Measurements from ENCODE around the gene C1QTNF1.

Gene C1QTNF1

GRCh38 chr17:79083191-79083971, 59.4 kb downstream of the C1QTNF1 start:
- Histone ChIP-seq H4K8ac (ENCODE audit: low read depth, low read length) (no peak overlapping the region), H3K79me1 (ENCODE audit: low read length) (no peaks in the 10 kb centered on the region), H3K79me2 (ENCODE audit: control insufficient read depth, insufficient read depth, low read length, poor library complexity) (no peaks in the 10 kb centered on the region), H3K4me3 (ENCODE audit: low read depth, low read length) (no peak overlapping the region), H2AK5ac (ENCODE audit: low read length) (no peak overlapping the region), H3K36me3 (ENCODE audit: control insufficient read depth in 1 of 2, insufficient read depth in 2 of 2, low read length in 2 of 2) (peaks cover 11 to 17% of the 10 kb centered on the region in 2 experiments), H3K9me3 (ENCODE audit: insufficient read depth, low read depth, low read length) (no peaks in the 10 kb centered on the region), H2BK120ac (ENCODE audit: insufficient read depth, low read length, poor library complexity) (no peak overlapping the region), H3K4ac (ENCODE audit: low read depth, low read length) (no peak overlapping the region), H2AFZ (ENCODE audit: insufficient read depth, low read length, poor library complexity) (no peak overlapping the region), H3K4me1 (ENCODE audit: control insufficient read depth in 1 of 2, insufficient read depth in 2 of 2, low read length in 2 of 2) (no peaks in the 10 kb centered on the region), H4K91ac (ENCODE audit: low read depth, low read length) (no peak overlapping the region), H3K9ac (ENCODE audit: low read length) (no peak overlapping the region), H3K27ac (ENCODE audit: low read depth, low read length) (no peak overlapping the region), H2BK5ac (ENCODE audit: low read depth, low read length, poor library complexity) (no peak overlapping the region), H4K12ac (ENCODE audit: low read depth, low read length) (no peak overlapping the region), H3K14ac (ENCODE audit: low read length) (no peak overlapping the region), H3K18ac (ENCODE audit: low read length) (no peak overlapping the region), H3K23ac (ENCODE audit: low read length) (no peak overlapping the region), H3K4me2 (ENCODE audit: low read length) (no peak overlapping the region), H3K27me3 (ENCODE audit: insufficient read depth, low read length) (no peaks in the 10 kb centered on the region), H2BK12ac (ENCODE audit: low read length) (no peak overlapping the region)
- DNase-seq: no peak
- WGBS (ENCODE audit: extremely low coverage, insufficient coverage, insufficient read length): no CpG with 5 or more reads among the region's 28 CpGs

GRCh38 chr17:79084291-79085153, 60.6 kb downstream of the C1QTNF1 start:
- H2BK120ac ChIP-seq (ENCODE audit: insufficient read depth, low read length, poor library complexity): no peak overlapping the region
- no CpG with 5 or more reads among the region's 31 CpGs for WGBS (ENCODE audit: extremely low coverage, insufficient coverage, insufficient read length)

GRCh38 chr17:79085154-79085920, 61.4 kb downstream of the C1QTNF1 start:
- no CpG with 5 or more reads among the region's 30 CpGs for WGBS (ENCODE audit: extremely low coverage, insufficient coverage, insufficient read length)
- H2BK120ac ChIP-seq (ENCODE audit: insufficient read depth, low read length, poor library complexity): no peak overlapping the region
- H3K23ac ChIP-seq (ENCODE audit: low read length): no peak overlapping the region
- no peak overlapping the region for H4K12ac ChIP-seq (ENCODE audit: low read depth, low read length)
- DNase-seq: no peak
- H3K4me1 ChIP-seq (ENCODE audit: control insufficient read depth in 1 of 2, insufficient read depth in 2 of 2, low read length in 2 of 2): no peaks in the 10 kb centered on the region
- no peaks in the 10 kb centered on the region for H3K27me3 ChIP-seq (ENCODE audit: insufficient read depth, low read length)
- no peak overlapping the region for H2BK12ac ChIP-seq (ENCODE audit: low read length)
- no peaks in the 10 kb centered on the region for H3K79me2 ChIP-seq (ENCODE audit: control insufficient read depth, insufficient read depth, low read length, poor library complexity)
- H3K27ac ChIP-seq (ENCODE audit: low read depth, low read length): no peak overlapping the region
- no peak overlapping the region for H2AFZ ChIP-seq (ENCODE audit: insufficient read depth, low read length, poor library complexity)
- H3K36me3 ChIP-seq (ENCODE audit: control insufficient read depth in 1 of 2, insufficient read depth in 2 of 2, low read length in 2 of 2): peaks cover 6 to 13% of the 10 kb centered on the region in 2 experiments
- H3K4me2 ChIP-seq (ENCODE audit: low read length): no peak overlapping the region
- H3K79me1 ChIP-seq (ENCODE audit: low read length): no peaks in the 10 kb centered on the region
- H2BK5ac ChIP-seq (ENCODE audit: low read depth, low read length, poor library complexity): no peak overlapping the region
- H4K8ac ChIP-seq (ENCODE audit: low read depth, low read length): no peak overlapping the region
- H3K14ac ChIP-seq (ENCODE audit: low read length): no peak overlapping the region
- no peaks in the 10 kb centered on the region for H3K9me3 ChIP-seq (ENCODE audit: insufficient read depth, low read depth, low read length)
- H4K91ac ChIP-seq (ENCODE audit: low read depth, low read length): no peak overlapping the region
- H3K18ac ChIP-seq (ENCODE audit: low read length): no peak overlapping the region
- no peak overlapping the region for H2AK5ac ChIP-seq (ENCODE audit: low read length)
- H3K4ac ChIP-seq (ENCODE audit: low read depth, low read length): no peak overlapping the region
- H3K9ac ChIP-seq (ENCODE audit: low read length): no peak overlapping the region
- H3K4me3 ChIP-seq (ENCODE audit: low read depth, low read length): no peak overlapping the region

More at GRCh38 chr17:79084291-79085153, 60.6 kb downstream of the C1QTNF1 start:
- Histone ChIP-seq H3K9ac (ENCODE audit: low read length) (no peak overlapping the region), H3K4me1 (ENCODE audit: control insufficient read depth in 1 of 2, insufficient read depth in 2 of 2, low read length in 2 of 2) (no peaks in the 10 kb centered on the region), H3K27ac (ENCODE audit: low read depth, low read length) (no peak overlapping the region), H3K4me2 (ENCODE audit: low read length) (no peak overlapping the region), H2AK5ac (ENCODE audit: low read length) (no peak overlapping the region), H3K9me3 (ENCODE audit: insufficient read depth, low read depth, low read length) (no peaks in the 10 kb centered on the region), H2AFZ (ENCODE audit: insufficient read depth, low read length, poor library complexity) (no peak overlapping the region), H3K27me3 (ENCODE audit: insufficient read depth, low read length) (no peaks in the 10 kb centered on the region), H3K14ac (ENCODE audit: low read length) (no peak overlapping the region), H3K36me3 (ENCODE audit: control insufficient read depth in 1 of 2, insufficient read depth in 2 of 2, low read length in 2 of 2) (peaks cover 8 to 14% of the 10 kb centered on the region in 2 experiments), H3K4ac (ENCODE audit: low read depth, low read length) (no peak overlapping the region), H2BK5ac (ENCODE audit: low read depth, low read length, poor library complexity) (no peak overlapping the region), H3K4me3 (ENCODE audit: low read depth, low read length) (no peak overlapping the region), H3K23ac (ENCODE audit: low read length) (no peak overlapping the region), H4K91ac (ENCODE audit: low read depth, low read length) (no peak overlapping the region), H3K79me2 (ENCODE audit: control insufficient read depth, insufficient read depth, low read length, poor library complexity) (no peaks in the 10 kb centered on the region), H4K8ac (ENCODE audit: low read depth, low read length) (no peak overlapping the region), H4K12ac (ENCODE audit: low read depth, low read length) (no peak overlapping the region), H3K79me1 (ENCODE audit: low read length) (no peaks in the 10 kb centered on the region), H3K18ac (ENCODE audit: low read length) (no peak overlapping the region), H2BK12ac (ENCODE audit: low read length) (no peak overlapping the region)
- DNase-seq: no peak

- H3K4me2 ChIP-seq (ENCODE audit: low read length): no peak overlapping the region
- WGBS (ENCODE audit: extremely low coverage, insufficient coverage, insufficient read length): no CpG with 5 or more reads among the region's 28 CpGs
- no peak overlapping the region for H3K27ac ChIP-seq (ENCODE audit: low read depth, low read length)
- no peak overlapping the region for H4K8ac ChIP-seq (ENCODE audit: low read depth, low read length)
- H3K79me1 ChIP-seq (ENCODE audit: low read length): no peaks in the 10 kb centered on the region
- H3K36me3 ChIP-seq (ENCODE audit: control insufficient read depth in 1 of 2, insufficient read depth in 2 of 2, low read length in 2 of 2): peaks cover 3 to 7% of the 10 kb centered on the region in 2 experiments
- no peak overlapping the region for H2AK5ac ChIP-seq (ENCODE audit: low read length)
- no peak overlapping the region for H2BK5ac ChIP-seq (ENCODE audit: low read depth, low read length, poor library complexity)
- no peak overlapping the region for H3K18ac ChIP-seq (ENCODE audit: low read length)
- no peak overlapping the region for H4K91ac ChIP-seq (ENCODE audit: low read depth, low read length)
- H2BK120ac ChIP-seq (ENCODE audit: insufficient read depth, low read length, poor library complexity): no peak overlapping the region
- H3K79me2 ChIP-seq (ENCODE audit: control insufficient read depth, insufficient read depth, low read length, poor library complexity): no peaks in the 10 kb centered on the region
- H2AFZ ChIP-seq (ENCODE audit: insufficient read depth, low read length, poor library complexity): no peak overlapping the region
- no peaks in the 10 kb centered on the region for H3K9me3 ChIP-seq (ENCODE audit: insufficient read depth, low read depth, low read length)
- H3K27me3 ChIP-seq (ENCODE audit: insufficient read depth, low read length): no peaks in the 10 kb centered on the region
- no peak overlapping the region for H2BK12ac ChIP-seq (ENCODE audit: low read length)
- H3K4me3 ChIP-seq (ENCODE audit: low read depth, low read length): no peak overlapping the region
- DNase-seq: no peak
- H3K4me1 ChIP-seq (ENCODE audit: control insufficient read depth in 1 of 2, insufficient read depth in 2 of 2, low read length in 2 of 2): no peaks in the 10 kb centered on the region
- no peak overlapping the region for H3K9ac ChIP-seq (ENCODE audit: low read length)
- no peak overlapping the region for H3K23ac ChIP-seq (ENCODE audit: low read length)
- no peak overlapping the region for H4K12ac ChIP-seq (ENCODE audit: low read depth, low read length)
- no peak overlapping the region for H3K14ac ChIP-seq (ENCODE audit: low read length)
- H3K4ac ChIP-seq (ENCODE audit: low read depth, low read length): no peak overlapping the region
Measured at GRCh38 chr17:79085921-79086551, 62.1 kb downstream of the C1QTNF1 start.

Measured in trophoblast cell (in vitro differentiated cells and primary cell).